ENCODE measurements around the gene ATP5ME. TPM values are rescaled to one million over a fixed set of nuclear protein-coding genes. Genes with fewer than 3 reads are reported as not detected.

ATP5ME gene
- total RNA-seq, 2 experiments from 2014 or later: 245 to 254 TPM

GRCh38 chr4:659851-660250 is 14.2 kb downstream of the ATP5ME start:
- peaks cover 4% of the 10 kb centered on the region for H3K4me1 Mint-ChIP-seq (ENCODE audit: low read depth)
- intact Hi-C loops (cut with micrococcal nuclease): no loop called here

GRCh38 chr4:658681-659667 is 15.1 kb downstream of the ATP5ME start:
- H3K36me3 Mint-ChIP-seq: peaks cover 5% of the 10 kb centered on the region

More at GRCh38 chr4:659851-660250, 14.2 kb downstream of the ATP5ME start:
- Mint-ChIP-seq H3K9me3 (no peaks in the 10 kb centered on the region), H3K4me3 (no peak overlapping the region), H3K27me3 (no peaks in the 10 kb centered on the region), H3K27ac (no peak overlapping the region), H3K36me3 (peaks cover 5% of the 10 kb centered on the region)
- ChIA-PET POLR2A (no interaction called here), CTCF (no interaction called here)
- no peak for DNase-seq

GRCh38 chr4:657834-658667 is 16.0 kb downstream of the ATP5ME start:
- Mint-ChIP-seq H3K4me1 (ENCODE audit: low read depth) (no peaks in the 10 kb centered on the region), H3K4me3 (no peak overlapping the region), H3K9me3 (no peaks in the 10 kb centered on the region), H3K27me3 (no peaks in the 10 kb centered on the region), H3K27ac (no peak overlapping the region), H3K36me3 (peaks cover 5% of the 10 kb centered on the region)
- POLR2A ChIA-PET: no interaction called here
- no peak for DNase-seq
- CTCF ChIA-PET: no interaction called here
- intact Hi-C loops (cut with micrococcal nuclease): no loop called here

More at GRCh38 chr4:658681-659667, 15.1 kb downstream of the ATP5ME start:
- Mint-ChIP-seq H3K4me3 (no peak overlapping the region), H3K27me3 (no peaks in the 10 kb centered on the region), H3K4me1 (ENCODE audit: low read depth) (no peaks in the 10 kb centered on the region), H3K27ac (no peak overlapping the region), H3K9me3 (no peaks in the 10 kb centered on the region)
- no peak for DNase-seq
- ChIA-PET POLR2A (no interaction called here), CTCF (no interaction called here)
- intact Hi-C loops (cut with micrococcal nuclease): no loop called here

GRCh38 chr4:657338-657833 is 16.7 kb downstream of the ATP5ME start:
- DNase-seq: no peak
- H3K9me3 Mint-ChIP-seq: no peaks in the 10 kb centered on the region
- H3K36me3 Mint-ChIP-seq: peaks cover 5% of the 10 kb centered on the region
- ChIA-PET CTCF (no interaction called here), POLR2A (no interaction called here)
- no peaks in the 10 kb centered on the region for H3K4me1 Mint-ChIP-seq (ENCODE audit: low read depth)
- intact Hi-C loops (cut with micrococcal nuclease): no loop called here
- H3K4me3 Mint-ChIP-seq: no peak overlapping the region
- H3K27ac Mint-ChIP-seq: no peak overlapping the region
- H3K27me3 Mint-ChIP-seq: no peaks in the 10 kb centered on the region

- H3K27ac Mint-ChIP-seq: no peak overlapping the region
- H3K4me1 Mint-ChIP-seq (ENCODE audit: low read depth): no peaks in the 10 kb centered on the region
- H3K27me3 Mint-ChIP-seq: peaks cover 4% of the 10 kb centered on the region
- no peak overlapping the region for H3K4me3 Mint-ChIP-seq
- DNase-seq: no peak
- H3K9me3 Mint-ChIP-seq: no peaks in the 10 kb centered on the region
- H3K36me3 Mint-ChIP-seq: peaks cover 5% of the 10 kb centered on the region
- ChIA-PET POLR2A (no interaction called here), CTCF (no interaction called here)
- intact Hi-C loops (cut with micrococcal nuclease): no loop called here
Measured at GRCh38 chr4:656436-657337, 17.4 kb downstream of the ATP5ME start.

GRCh38 chr4:655464-656151 is 18.5 kb downstream of the ATP5ME start:
- Mint-ChIP-seq H3K4me3 (no peak overlapping the region), H3K4me1 (ENCODE audit: low read depth) (no peaks in the 10 kb centered on the region), H3K27ac (no peak overlapping the region), H3K9me3 (no peaks in the 10 kb centered on the region), H3K36me3 (peaks cover 2% of the 10 kb centered on the region), H3K27me3 (peaks cover 4% of the 10 kb centered on the region)
- intact Hi-C loops (cut with micrococcal nuclease): no loop called here
- DNase-seq: no peak
- CTCF ChIA-PET: no interaction called here
- POLR2A ChIA-PET: no interaction called here

- DNase-seq: no peak
Measured at GRCh38 chr4:654871-655463, 19.1 kb downstream of the ATP5ME start.

GRCh38 chr4:654503-654845 is 19.6 kb downstream of the ATP5ME start:
- H3K4me1 Mint-ChIP-seq (ENCODE audit: low read depth): no peaks in the 10 kb centered on the region
- H3K36me3 Mint-ChIP-seq: no peaks in the 10 kb centered on the region
- DNase-seq: no peak
- no peak overlapping the region for H3K27ac Mint-ChIP-seq
- H3K4me3 Mint-ChIP-seq: no peak overlapping the region
- no peaks in the 10 kb centered on the region for H3K9me3 Mint-ChIP-seq
- CTCF ChIA-PET: no interaction called here
- H3K27me3 Mint-ChIP-seq: peaks cover 4% of the 10 kb centered on the region
- POLR2A ChIA-PET: no interaction called here
- intact Hi-C loops (cut with micrococcal nuclease): no loop called here

More at GRCh38 chr4:654871-655463, 19.1 kb downstream of the ATP5ME start:
- Mint-ChIP-seq H3K27me3 (peaks cover 4% of the 10 kb centered on the region), H3K9me3 (no peaks in the 10 kb centered on the region), H3K27ac (no peak overlapping the region), H3K4me1 (ENCODE audit: low read depth) (no peaks in the 10 kb centered on the region), H3K36me3 (peaks cover under 1% of the 10 kb centered on the region), H3K4me3 (no peak overlapping the region)
- CTCF ChIA-PET: no interaction called here
- intact Hi-C loops (cut with micrococcal nuclease): no loop called here
- POLR2A ChIA-PET: no interaction called here

- CTCF ChIA-PET: no interaction called here
Measured at GRCh38 chr4:653831-654502, 20.1 kb downstream of the ATP5ME start.

GRCh38 chr4:653080-653821 is 20.8 kb downstream of the ATP5ME start:
- CTCF ChIA-PET: no interaction called here
- intact Hi-C loops (cut with micrococcal nuclease): no loop called here
- no peak overlapping the region for H3K27ac Mint-ChIP-seq
- no peaks in the 10 kb centered on the region for H3K4me1 Mint-ChIP-seq (ENCODE audit: low read depth)
- no peaks in the 10 kb centered on the region for H3K36me3 Mint-ChIP-seq
- POLR2A ChIA-PET: no interaction called here
- peaks cover 4% of the 10 kb centered on the region for H3K27me3 Mint-ChIP-seq
- H3K4me3 Mint-ChIP-seq: no peak overlapping the region
- DNase-seq: no peak
- no peaks in the 10 kb centered on the region for H3K9me3 Mint-ChIP-seq

More at GRCh38 chr4:653831-654502, 20.1 kb downstream of the ATP5ME start:
- Mint-ChIP-seq H3K9me3 (no peaks in the 10 kb centered on the region), H3K4me3 (no peak overlapping the region), H3K27ac (no peak overlapping the region), H3K4me1 (ENCODE audit: low read depth) (no peaks in the 10 kb centered on the region), H3K36me3 (no peaks in the 10 kb centered on the region), H3K27me3 (peaks cover 4% of the 10 kb centered on the region)
- DNase-seq: no peak
- intact Hi-C loops (cut with micrococcal nuclease): no loop called here
- POLR2A ChIA-PET: no interaction called here
